Psoas muscle (tissue), 8 donors: ENCODE results near the gene ZSCAN5B. TPM values are rescaled to one million over a fixed set of nuclear protein-coding genes. Genes with fewer than 3 reads are reported as not detected.

Source experiments
- ATAC-seq, 4 donors: fragments of 200-7000 bp; cut with Tn5 transposase; one replicate each; pipeline ENCODE4 v1.9.1; 2020; ENCODE audit warnings: moderate library complexity in 3 of 4, mild to moderate bottlenecking in 2 of 4
- DNase-seq, 2 donors: peaks; one replicate each; pipeline ENCODE4 v3.0.0-alpha.2; 2020
- H3K27ac ChIP-seq: fragments of 200-600 bp; one replicate; pipeline ENCODE4 v1.8.0; 2022
- H3K27me3 ChIP-seq, 3 donors: fragments of 200-600 bp in 1 of 3; one replicate each; pipeline versions ENCODE4 v1.6.1 to v1.8.0; 2013 to 2022; ENCODE audit warnings: low read length in 2 of 3, mild to moderate bottlenecking in 2 of 3, moderate library complexity in 1 of 3; ENCODE audit not compliant: insufficient read depth in 3 of 3
- H3K36me3 ChIP-seq, 2 donors: fragments of 200-600 bp in 1 of 2; one replicate each; pipeline versions ENCODE4 v1.6.1 to v1.8.0; 2013 to 2022; ENCODE audit warnings: low read depth in 1 of 2, mild to moderate bottlenecking in 1 of 2, moderate library complexity in 1 of 2; ENCODE audit not compliant: insufficient read depth in 1 of 2
- H3K4me1 ChIP-seq: fragments of 200-600 bp; one replicate; pipeline ENCODE4 v1.8.0; 2022
- H3K4me3 ChIP-seq: fragments of 200-600 bp; one replicate; pipeline ENCODE4 v1.8.0; 2022; ENCODE audit warnings: mild to moderate bottlenecking
- H3K9me3 ChIP-seq: fragments of 200-600 bp; one replicate; pipeline ENCODE4 v1.8.0; 2022
- WGBS, 3 donors: extraction: QIAGEN DNeasy Blood & Tissue Kit; methylation state at CpG; one replicate each; pipeline versions ENCODE4 v1.1.6 to v1.1.7; 2013; 5-methylcytosine and 5-hydroxymethylcytosine counted together
- intact Hi-C, 2 donors: fragments of 100-400 bp; cut with DNase I; formaldehyde crosslinking; loops; one replicate each; pipeline versions ENCODE4 v1.11.0 to v1.14.2; 2022
- polyA plus RNA-seq, 3 donors: library from polyadenylated mRNA; stranded (reverse); fragments of 200-250 nt; gene quantifications; one replicate each; pipeline ENCODE4 v1.2.3, GENCODE V29; 2013
- total RNA-seq, 4 donors: library from RNA; stranded (reverse); fragmentation: NEBNext Ultra II Directional in 2 of 4; extraction: Animal tissue kit (Norgen Biotek cat#: 25700) in 2 of 4; gene quantifications; one replicate each; pipeline versions ENCODE4 v1.2.1 to v1.2.4, GENCODE V29; 2021 to 2023
- TF ChIP-seq, protein P1 (sequence below): fragments of 200-600 bp; IDR thresholded peaks from one replicate; pipeline ENCODE4 v1.8.0; 2022; ENCODE audit warnings: antibody characterized with exemption
- donor health status: healthy with polysubstance abuse.
- donor health status: DM: no; HTN: no; CAD: no; lungs with moderate emphysema.
- donor health status: Bipolar disorder and iron deficiency.
- donor health status: healthy.
- donor health status: DM: yes; HTN: yes; CAD: no.
- donor health status: DM: no; HTN: no; CAD: no.
- donor health status: DM: no; HTN: no; CAD: no.
- donor health status: DM: yes; HTN: yes; CAD: no.

The ZSCAN5B gene
- total and polyA plus RNA-seq, 7 donors: 0.05 TPM; not detected in 6

GRCh38 chr19:56139847-56140582 lies 57.6 kb downstream of the ZSCAN5B start:
- WGBS, 3 donors: 12 to 22% (median 17%) methylated on average over 22 of the region's 22 CpGs
- no peaks in the 10 kb centered on the region for H3K36me3 ChIP-seq
- H3K4me1 ChIP-seq: peaks cover 13% of the 10 kb centered on the region
- peak overlapping the region; percentile 86 for H3K27ac ChIP-seq
- no peaks in the 10 kb centered on the region for H3K27me3 ChIP-seq
- TF ChIP-seq, protein P1, sequence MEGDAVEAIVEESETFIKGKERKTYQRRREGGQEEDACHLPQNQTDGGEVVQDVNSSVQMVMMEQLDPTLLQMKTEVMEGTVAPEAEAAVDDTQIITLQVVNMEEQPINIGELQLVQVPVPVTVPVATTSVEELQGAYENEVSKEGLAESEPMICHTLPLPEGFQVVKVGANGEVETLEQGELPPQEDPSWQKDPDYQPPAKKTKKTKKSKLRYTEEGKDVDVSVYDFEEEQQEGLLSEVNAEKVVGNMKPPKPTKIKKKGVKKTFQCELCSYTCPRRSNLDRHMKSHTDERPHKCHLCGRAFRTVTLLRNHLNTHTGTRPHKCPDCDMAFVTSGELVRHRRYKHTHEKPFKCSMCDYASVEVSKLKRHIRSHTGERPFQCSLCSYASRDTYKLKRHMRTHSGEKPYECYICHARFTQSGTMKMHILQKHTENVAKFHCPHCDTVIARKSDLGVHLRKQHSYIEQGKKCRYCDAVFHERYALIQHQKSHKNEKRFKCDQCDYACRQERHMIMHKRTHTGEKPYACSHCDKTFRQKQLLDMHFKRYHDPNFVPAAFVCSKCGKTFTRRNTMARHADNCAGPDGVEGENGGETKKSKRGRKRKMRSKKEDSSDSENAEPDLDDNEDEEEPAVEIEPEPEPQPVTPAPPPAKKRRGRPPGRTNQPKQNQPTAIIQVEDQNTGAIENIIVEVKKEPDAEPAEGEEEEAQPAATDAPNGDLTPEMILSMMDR: no peak
- peak overlapping the region; percentile 88 for H3K4me3 ChIP-seq
- intact Hi-C loops: loop anchor here in 1 of 2 donors (2.0 kb wide), 1 partner anchor 19 kb away; the partner anchor contains the start of gene ZNF787
- ATAC-seq (no peak), DNase-seq (no peak)
- H3K9me3 ChIP-seq: no peaks in the 10 kb centered on the region

Other genes with a start within 250 kb of the ZSCAN5B start
- not detected for gene NLRP8, start 250.0 kb downstream of the ZSCAN5B start, total RNA-seq
- gene NLRP8, start 250.0 kb downstream of the ZSCAN5B start, polyA plus RNA-seq: not detected
- not detected for gene NLRP5, start 211.0 kb downstream of the ZSCAN5B start, total RNA-seq
- not detected for gene NLRP5, start 211.0 kb downstream of the ZSCAN5B start, polyA plus RNA-seq
- 10 to 100 TPM; 33.3 to 62.7 (median 54.2) TPM for gene ZNF787, start 76.5 kb downstream of the ZSCAN5B start, total RNA-seq
- 10 to 100 TPM; 27.3 to 56.6 (median 49.1) TPM for gene ZNF787, start 76.5 kb downstream of the ZSCAN5B start, polyA plus RNA-seq
- gene ZNF444, start 56.5 kb downstream of the ZSCAN5B start, total RNA-seq: 10 to 100 TPM; 12.0 to 20.6 (median 16.6) TPM
- gene ZNF444, start 56.5 kb downstream of the ZSCAN5B start, polyA plus RNA-seq: 10 to 100 TPM; 14.1 to 22.4 (median 14.7) TPM
- gene GALP, start 21.8 kb downstream of the ZSCAN5B start, total RNA-seq: not detected
- not detected for gene GALP, start 21.8 kb downstream of the ZSCAN5B start, polyA plus RNA-seq
- not detected for gene ZSCAN5C, start 4.5 kb upstream of the ZSCAN5B start, total RNA-seq
- gene ZSCAN5C, start 4.5 kb upstream of the ZSCAN5B start, polyA plus RNA-seq: not detected
- gene EDDM13, start 75.0 kb upstream of the ZSCAN5B start, total RNA-seq: under 1 TPM in 1 of 4 donors, not detected in 3; 0.62 TPM
- not detected for gene EDDM13, start 75.0 kb upstream of the ZSCAN5B start, polyA plus RNA-seq
- gene ZSCAN5A, start 117.1 kb upstream of the ZSCAN5B start, total RNA-seq: 10 to 100 TPM in 3 of 4 donors, 1 to 10 TPM in 1; 9.1 to 16.3 (median 10.9) TPM
- 10 to 100 TPM in 1 of 3 donors, 1 to 10 TPM in 2; 3.8 to 13.1 (median 9.9) TPM for gene ZSCAN5A, start 117.1 kb upstream of the ZSCAN5B start, polyA plus RNA-seq
- 1 to 10 TPM; 1.1 to 2.6 (median 1.3) TPM for gene ZNF582, start 195.8 kb upstream of the ZSCAN5B start, total RNA-seq
- 1 to 10 TPM; 1.1 to 2.4 (median 1.9) TPM for gene ZNF582, start 195.8 kb upstream of the ZSCAN5B start, polyA plus RNA-seq
- 1 to 10 TPM; 2.5 to 5.3 (median 3.1) TPM for gene ZNF583, start 206.5 kb upstream of the ZSCAN5B start, total RNA-seq
- gene ZNF583, start 206.5 kb upstream of the ZSCAN5B start, polyA plus RNA-seq: 1 to 10 TPM; 2.3 to 8.7 (median 2.6) TPM